ENCODE data around the gene DIPK2B. TPM values are rescaled to one million over a fixed set of nuclear protein-coding genes. Genes with fewer than 3 reads are reported as not detected.

DIPK2B gene
- total and polyA plus RNA-seq, 5 donors from 2014 or later = not detected

DNA sequence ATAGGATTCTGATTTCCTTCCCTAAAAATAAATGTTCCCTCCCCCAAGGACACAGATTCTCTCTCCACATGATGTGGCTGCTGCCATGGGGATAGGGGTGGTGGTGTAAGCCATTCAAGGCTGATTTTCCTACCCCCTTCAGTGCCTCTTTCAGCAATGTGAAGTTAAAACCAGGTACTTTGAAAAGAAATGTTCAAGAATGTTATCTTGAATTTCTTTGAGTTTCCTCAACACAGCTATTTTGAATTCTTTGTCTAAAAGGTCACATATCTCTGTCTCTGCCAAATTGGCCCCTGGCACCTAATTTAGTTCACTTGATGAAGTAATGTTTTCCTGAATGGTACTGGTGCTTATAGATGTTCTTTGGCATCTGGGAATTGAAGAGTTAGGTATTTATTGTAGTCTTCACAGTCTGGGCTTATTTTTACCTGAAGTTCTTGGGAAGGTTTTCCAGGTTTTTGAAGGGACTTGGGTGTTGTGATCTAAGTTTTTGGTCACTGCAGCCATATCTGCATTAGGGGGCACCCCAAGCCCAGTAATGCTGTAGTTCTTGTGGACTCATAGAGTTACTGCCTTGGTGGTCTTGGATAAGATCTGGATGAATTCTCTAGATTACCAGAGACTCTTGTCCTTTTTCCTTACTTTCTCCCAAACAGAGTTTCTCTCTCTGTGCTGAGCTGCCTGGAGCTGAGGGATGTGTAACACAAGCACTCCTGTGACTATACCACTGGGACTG lies 7.6 kb upstream of the DIPK2B start:
- no peaks in the 10 kb centered on the region for H3K36me3 ChIP-seq (ENCODE audit: control insufficient read depth, insufficient read depth, low read length)
- ATAC-seq (ENCODE audit: low read depth in 2 of 2) = no peak
- peaks cover 0 to 9% (median 2%) of the 10 kb centered on the region in 7 donors for H3K9me3 Mint-ChIP-seq

DNA sequence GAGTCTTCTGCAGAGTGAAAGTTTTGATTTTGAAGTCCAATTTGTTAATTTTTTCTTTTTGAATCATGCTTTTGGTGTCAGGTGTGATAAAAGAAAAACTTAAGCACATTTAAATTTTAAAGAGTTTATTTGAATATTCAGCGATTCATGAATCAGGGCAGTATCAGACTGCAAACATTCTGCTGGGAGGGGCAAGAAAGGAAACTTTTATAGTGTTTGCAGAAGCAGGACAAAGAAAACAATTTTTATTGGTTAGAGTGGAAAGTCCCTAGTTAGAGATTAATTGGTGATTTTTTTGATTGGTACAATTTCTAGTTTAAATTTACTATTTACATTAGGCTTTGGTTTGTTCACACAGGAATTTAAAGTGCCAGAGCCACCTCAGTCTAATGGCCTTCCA lies 1.5 kb upstream of the DIPK2B start:
- H3K27ac Mint-ChIP-seq = no peak overlapping the region

More for the DNA sequence above, 7.6 kb upstream of the DIPK2B start:
- Histone ChIP-seq H3K27ac (ENCODE audit: insufficient read depth, low read length, poor library complexity, severe bottlenecking) (no peak overlapping the region), H3K27me3 (ENCODE audit: control insufficient read depth, insufficient read depth, low read length) (no peaks in the 10 kb centered on the region), H3K9me3 (ENCODE audit: control insufficient read depth in 2 of 2, low read length in 2 of 2) (no peaks in the 10 kb centered on the region), H3K4me1 (ENCODE audit: control insufficient read depth, insufficient read depth, low read length, poor library complexity, severe bottlenecking) (no peaks in the 10 kb centered on the region), H3K4me3 (ENCODE audit: low read depth, low read length) (no peak overlapping the region)
- DNase-seq = no peak
- Mint-ChIP-seq H3K4me3 (no peak overlapping the region), H3K27me3 (peaks cover 11% of the 10 kb centered on the region), H3K4me1 (no peaks in the 10 kb centered on the region), H3K36me3 (no peaks in the 10 kb centered on the region), H3K27ac (no peak overlapping the region)

DNA sequence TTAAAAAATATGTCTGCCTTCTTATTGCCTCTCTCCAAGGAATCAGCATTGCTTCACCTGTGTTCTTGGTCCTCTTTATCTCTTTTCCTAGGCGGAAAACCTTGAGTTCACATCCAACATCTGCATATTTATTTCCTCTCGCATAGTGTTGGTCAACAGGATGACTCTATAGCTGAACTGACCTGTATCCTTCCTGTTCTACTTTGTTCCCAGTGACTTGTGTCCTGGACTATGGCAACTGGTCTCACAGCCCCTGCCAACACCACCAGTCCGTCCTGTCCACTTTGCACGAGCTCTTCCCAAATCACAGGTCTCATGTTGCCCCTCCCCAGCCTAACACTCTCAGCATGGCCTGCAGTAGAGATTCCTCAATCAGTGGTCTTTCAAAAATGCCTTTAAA lies 2.0 kb downstream of the DIPK2B start:
- ATAC-seq (ENCODE audit: low read depth in 2 of 2) = no peak
- Histone ChIP-seq H3K27ac (ENCODE audit: insufficient read depth, low read length, poor library complexity, severe bottlenecking) (no peak overlapping the region), H3K4me1 (ENCODE audit: control insufficient read depth, insufficient read depth, low read length, poor library complexity, severe bottlenecking) (no peaks in the 10 kb centered on the region), H3K4me3 (ENCODE audit: low read depth, low read length) (no peak overlapping the region), H3K9me3 (ENCODE audit: control insufficient read depth in 2 of 2, low read length in 2 of 2) (no peaks in the 10 kb centered on the region), H3K27me3 (ENCODE audit: control insufficient read depth, insufficient read depth, low read length) (peaks cover 13% of the 10 kb centered on the region), H3K36me3 (ENCODE audit: control insufficient read depth, insufficient read depth, low read length) (no peaks in the 10 kb centered on the region)
- H3K36me3 Mint-ChIP-seq = no peaks in the 10 kb centered on the region
- no peak for DNase-seq
- peaks cover 0 to 3% (median 0%) of the 10 kb centered on the region in 7 donors for H3K9me3 Mint-ChIP-seq
- H3K27me3 Mint-ChIP-seq = peaks cover 7% of the 10 kb centered on the region
- H3K4me3 Mint-ChIP-seq = no peak overlapping the region
- H3K27ac Mint-ChIP-seq = no peak overlapping the region
- H3K4me1 Mint-ChIP-seq = no peaks in the 10 kb centered on the region

More for the DNA sequence above, 1.5 kb upstream of the DIPK2B start:
- H3K4me3 Mint-ChIP-seq = no peak overlapping the region
- no peaks in the 10 kb centered on the region for H3K9me3 ChIP-seq (ENCODE audit: control insufficient read depth in 2 of 2, low read length in 2 of 2)
- H3K9me3 Mint-ChIP-seq = peaks cover 0 to 9% (median 2%) of the 10 kb centered on the region in 7 donors
- DNase-seq = no peak
- ATAC-seq (ENCODE audit: low read depth in 2 of 2) = no peak
- no peaks in the 10 kb centered on the region for H3K4me1 Mint-ChIP-seq
- peaks cover 13% of the 10 kb centered on the region for H3K27me3 ChIP-seq (ENCODE audit: control insufficient read depth, insufficient read depth, low read length)
- peaks cover 15% of the 10 kb centered on the region for H3K27me3 Mint-ChIP-seq
- no peaks in the 10 kb centered on the region for H3K4me1 ChIP-seq (ENCODE audit: control insufficient read depth, insufficient read depth, low read length, poor library complexity, severe bottlenecking)
- H3K4me3 ChIP-seq (ENCODE audit: low read depth, low read length) = no peak overlapping the region
- no peaks in the 10 kb centered on the region for H3K36me3 Mint-ChIP-seq
- H3K36me3 ChIP-seq (ENCODE audit: control insufficient read depth, insufficient read depth, low read length) = no peaks in the 10 kb centered on the region
- no peak overlapping the region for H3K27ac ChIP-seq (ENCODE audit: insufficient read depth, low read length, poor library complexity, severe bottlenecking)

DNA sequence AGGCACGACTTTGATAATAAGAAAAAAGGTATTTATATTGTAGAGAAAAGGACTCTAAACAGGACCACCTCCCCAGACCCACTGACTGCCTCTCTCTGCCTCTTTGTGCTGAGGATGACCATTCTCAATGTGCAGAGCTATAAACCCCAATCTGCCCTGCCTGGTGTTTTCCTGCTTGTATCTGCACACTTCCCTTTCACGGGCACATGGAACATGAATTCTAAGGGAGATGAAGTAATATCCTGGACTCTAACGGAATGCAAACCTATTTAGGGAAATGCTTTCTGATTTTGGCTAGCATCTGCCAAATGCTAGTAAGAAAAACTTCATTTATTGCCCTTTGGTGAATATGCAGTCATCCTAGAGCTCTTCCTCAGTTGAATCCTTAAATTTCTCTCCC lies 2.4 kb downstream of the DIPK2B start:
- H3K36me3 Mint-ChIP-seq = no peaks in the 10 kb centered on the region
- no peaks in the 10 kb centered on the region for H3K4me1 Mint-ChIP-seq
- H3K27ac Mint-ChIP-seq = no peak overlapping the region
- peaks cover 13% of the 10 kb centered on the region for H3K27me3 ChIP-seq (ENCODE audit: control insufficient read depth, insufficient read depth, low read length)
- no peak overlapping the region for H3K27ac ChIP-seq (ENCODE audit: insufficient read depth, low read length, poor library complexity, severe bottlenecking)
- H3K9me3 Mint-ChIP-seq = peaks cover 0 to 3% (median 0%) of the 10 kb centered on the region in 7 donors
- peaks cover 7% of the 10 kb centered on the region for H3K27me3 Mint-ChIP-seq
- no peaks in the 10 kb centered on the region for H3K4me1 ChIP-seq (ENCODE audit: control insufficient read depth, insufficient read depth, low read length, poor library complexity, severe bottlenecking)
- H3K36me3 ChIP-seq (ENCODE audit: control insufficient read depth, insufficient read depth, low read length) = no peaks in the 10 kb centered on the region
- no peak overlapping the region for H3K4me3 Mint-ChIP-seq
- H3K9me3 ChIP-seq (ENCODE audit: control insufficient read depth in 2 of 2, low read length in 2 of 2) = no peaks in the 10 kb centered on the region
- no peak overlapping the region for H3K4me3 ChIP-seq (ENCODE audit: low read depth, low read length)
- ATAC-seq (ENCODE audit: low read depth in 2 of 2) (no peak), DNase-seq (no peak)

DNA sequence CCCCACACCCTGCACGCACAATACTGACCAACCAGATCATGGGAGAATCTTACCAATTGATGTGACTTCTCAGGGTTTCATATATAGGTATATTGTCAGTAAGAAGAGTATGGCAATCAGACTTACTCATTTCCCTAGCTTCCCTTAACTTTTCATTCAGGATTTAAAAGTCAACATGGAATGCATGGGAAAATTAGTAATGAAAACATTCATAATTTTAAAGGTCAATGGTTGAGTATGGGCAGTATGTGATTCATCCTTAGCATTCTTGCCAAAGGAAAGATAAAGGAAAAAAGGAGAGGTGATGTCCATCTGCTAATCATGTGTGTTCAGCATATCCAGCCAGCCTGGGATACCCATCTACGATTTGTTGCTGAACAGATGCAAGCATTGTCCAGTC lies 4.0 kb downstream of the DIPK2B start:
- no peak overlapping the region for H3K27ac Mint-ChIP-seq
- H3K27me3 Mint-ChIP-seq = peaks cover 7% of the 10 kb centered on the region
- no peaks in the 10 kb centered on the region for H3K4me1 Mint-ChIP-seq
- H3K4me3 ChIP-seq (ENCODE audit: low read depth, low read length) = no peak overlapping the region
- H3K27me3 ChIP-seq (ENCODE audit: control insufficient read depth, insufficient read depth, low read length) = peaks cover 10% of the 10 kb centered on the region
- H3K36me3 ChIP-seq (ENCODE audit: control insufficient read depth, insufficient read depth, low read length) = no peaks in the 10 kb centered on the region
- no peak overlapping the region for H3K27ac ChIP-seq (ENCODE audit: insufficient read depth, low read length, poor library complexity, severe bottlenecking)
- H3K9me3 ChIP-seq (ENCODE audit: control insufficient read depth in 2 of 2, low read length in 2 of 2) = no peaks in the 10 kb centered on the region
- H3K9me3 Mint-ChIP-seq = peaks cover 0 to 3% (median 0%) of the 10 kb centered on the region in 7 donors
- no peak for ATAC-seq (ENCODE audit: low read depth in 2 of 2)
- H3K4me3 Mint-ChIP-seq = no peak overlapping the region
- H3K36me3 Mint-ChIP-seq = no peaks in the 10 kb centered on the region
- H3K4me1 ChIP-seq (ENCODE audit: control insufficient read depth, insufficient read depth, low read length, poor library complexity, severe bottlenecking) = no peaks in the 10 kb centered on the region
- no peak for DNase-seq

DNA sequence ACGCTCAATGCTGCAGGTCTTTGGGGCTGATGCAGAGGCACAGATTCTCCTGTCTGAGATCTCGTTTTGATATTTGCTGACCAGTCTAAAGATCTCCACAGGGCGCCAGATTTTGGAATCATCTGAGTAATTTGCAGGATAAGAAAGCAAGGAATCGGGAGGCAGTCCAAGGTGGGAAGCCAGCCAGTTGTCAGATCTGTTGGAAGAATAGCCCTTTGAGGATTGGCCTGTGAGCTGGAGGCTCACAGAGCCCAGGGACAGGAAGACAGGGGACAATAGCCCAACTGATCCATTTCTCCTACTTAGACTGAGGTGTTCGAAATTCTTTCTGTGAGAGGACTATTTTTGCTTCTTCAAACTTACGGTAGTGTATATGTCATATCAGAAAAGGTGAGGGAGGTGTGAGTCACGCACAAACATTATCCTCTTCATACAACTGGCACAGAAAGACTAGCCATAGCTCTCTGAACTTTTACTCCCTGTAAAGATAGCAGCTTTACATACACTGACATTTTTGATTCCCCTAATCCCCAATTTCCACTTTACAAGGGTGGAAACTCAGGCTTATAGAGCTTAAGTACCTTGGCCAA lies 8.8 kb downstream of the DIPK2B start:
- no peak overlapping the region for H3K27ac ChIP-seq (ENCODE audit: insufficient read depth, low read length, poor library complexity, severe bottlenecking)
- no peak for ATAC-seq (ENCODE audit: low read depth in 2 of 2)
- no peak overlapping the region for H3K4me3 Mint-ChIP-seq

DNA sequence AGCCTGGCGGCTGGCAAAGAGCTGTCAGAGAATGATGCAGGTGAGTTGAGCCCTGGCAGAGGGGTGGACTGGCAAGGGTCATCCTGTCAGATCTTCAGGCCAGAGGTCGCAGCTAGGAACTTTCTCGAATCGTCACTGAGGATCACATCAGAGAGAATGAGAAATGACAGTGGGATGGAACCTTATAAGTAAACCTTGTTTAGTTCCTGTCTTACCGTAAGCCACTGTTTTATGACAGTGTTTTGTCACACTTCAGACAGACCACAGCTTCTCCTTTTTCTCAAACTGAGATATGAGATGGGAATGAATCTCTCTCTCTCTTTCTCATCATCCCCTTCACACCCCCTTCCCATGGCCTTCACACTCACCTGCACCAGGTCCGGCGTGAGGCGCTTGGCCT lies 9.3 kb downstream of the DIPK2B start:
- no peak overlapping the region for H3K27ac Mint-ChIP-seq
- ATAC-seq (ENCODE audit: low read depth in 2 of 2) = no peak
- H3K9me3 ChIP-seq (ENCODE audit: control insufficient read depth in 2 of 2, low read length in 2 of 2) = no peaks in the 10 kb centered on the region
- peaks cover 3% of the 10 kb centered on the region for H3K4me1 ChIP-seq (ENCODE audit: control insufficient read depth, insufficient read depth, low read length, poor library complexity, severe bottlenecking)
- H3K36me3 ChIP-seq (ENCODE audit: control insufficient read depth, insufficient read depth, low read length) = no peaks in the 10 kb centered on the region
- H3K9me3 Mint-ChIP-seq = no peaks in the 10 kb centered on the region
- H3K4me3 ChIP-seq (ENCODE audit: low read depth, low read length) = no peak overlapping the region
- no peak overlapping the region for H3K27ac ChIP-seq (ENCODE audit: insufficient read depth, low read length, poor library complexity, severe bottlenecking)
- no peak overlapping the region for H3K4me3 Mint-ChIP-seq
- H3K27me3 Mint-ChIP-seq = peaks cover 8% of the 10 kb centered on the region
- no peaks in the 10 kb centered on the region for H3K27me3 ChIP-seq (ENCODE audit: control insufficient read depth, insufficient read depth, low read length)
- no peak for DNase-seq
- peaks cover 0 to 11% (median 7%) of the 10 kb centered on the region in 4 donors for H3K4me1 Mint-ChIP-seq
- no peaks in the 10 kb centered on the region for H3K36me3 Mint-ChIP-seq

More for the DNA sequence above, 8.8 kb downstream of the DIPK2B start:
- Histone ChIP-seq H3K27me3 (ENCODE audit: control insufficient read depth, insufficient read depth, low read length) (no peaks in the 10 kb centered on the region), H3K36me3 (ENCODE audit: control insufficient read depth, insufficient read depth, low read length) (no peaks in the 10 kb centered on the region), H3K4me1 (ENCODE audit: control insufficient read depth, insufficient read depth, low read length, poor library complexity, severe bottlenecking) (peaks cover 3% of the 10 kb centered on the region), H3K4me3 (ENCODE audit: low read depth, low read length) (no peak overlapping the region), H3K9me3 (ENCODE audit: control insufficient read depth in 2 of 2, low read length in 2 of 2) (no peaks in the 10 kb centered on the region)
- H3K27me3 Mint-ChIP-seq = peaks cover 8% of the 10 kb centered on the region
- H3K4me1 Mint-ChIP-seq = peaks cover 0 to 9% (median 6%) of the 10 kb centered on the region in 4 donors
- H3K27ac Mint-ChIP-seq = no peak overlapping the region
- H3K9me3 Mint-ChIP-seq = no peaks in the 10 kb centered on the region
- no peak for DNase-seq
- no peaks in the 10 kb centered on the region for H3K36me3 Mint-ChIP-seq

DNA sequence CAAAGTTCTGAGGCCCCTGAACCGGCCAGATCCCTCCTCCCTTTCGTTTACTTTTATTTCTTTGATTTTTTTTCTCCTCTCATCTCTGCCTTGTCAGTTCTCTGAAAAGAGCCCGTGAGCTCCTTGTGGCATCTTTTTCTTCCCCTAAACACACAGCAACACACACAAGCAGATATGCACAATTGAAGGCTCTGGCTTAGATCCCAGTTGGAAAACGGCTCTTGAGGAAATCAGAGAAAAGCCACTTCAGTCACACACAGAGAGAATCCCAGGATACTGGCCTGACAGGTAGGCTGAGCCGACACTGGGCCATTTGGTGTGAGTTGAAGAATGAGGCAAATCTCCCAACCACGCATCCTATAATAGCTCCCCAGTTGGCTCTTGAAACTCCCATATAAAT lies 12.9 kb downstream of the DIPK2B start:
- Mint-ChIP-seq H3K36me3 (no peaks in the 10 kb centered on the region), H3K27ac (peak overlapping the region in 1 of 3 donors; percentile 91), H3K9me3 (no peaks in the 10 kb centered on the region), H3K27me3 (peaks cover 4% of the 10 kb centered on the region), H3K4me1 (peaks cover 0 to 11% (median 7%) of the 10 kb centered on the region in 4 donors), H3K4me3 (peak overlapping the region; percentile 38 to 77 (median 63))
- H3K27ac ChIP-seq (ENCODE audit: insufficient read depth, low read length, poor library complexity, severe bottlenecking) = no peak overlapping the region
- H3K4me3 ChIP-seq (ENCODE audit: low read depth, low read length) = no peak overlapping the region
- H3K4me1 ChIP-seq (ENCODE audit: control insufficient read depth, insufficient read depth, low read length, poor library complexity, severe bottlenecking) = peaks cover 3% of the 10 kb centered on the region
- no peaks in the 10 kb centered on the region for H3K27me3 ChIP-seq (ENCODE audit: control insufficient read depth, insufficient read depth, low read length)
- H3K36me3 ChIP-seq (ENCODE audit: control insufficient read depth, insufficient read depth, low read length) = no peaks in the 10 kb centered on the region
- H3K9me3 ChIP-seq (ENCODE audit: control insufficient read depth in 2 of 2, low read length in 2 of 2) = no peaks in the 10 kb centered on the region
- DNase-seq (no peak), ATAC-seq (ENCODE audit: low read depth in 2 of 2) (no peak)

All from CD4-positive, CD25-positive, alpha-beta regulatory T cell (primary cell).